IPS-11a (cell line): ENCODE measurements around the gene NTF3.

Source experiments
- H3K4me3 ChIP-seq: one replicate; pipeline ENCODE4 v1.5.1; 2013; ENCODE audit warnings: low read depth, low read length, control low read depth

The NTF3 gene

DNA sequence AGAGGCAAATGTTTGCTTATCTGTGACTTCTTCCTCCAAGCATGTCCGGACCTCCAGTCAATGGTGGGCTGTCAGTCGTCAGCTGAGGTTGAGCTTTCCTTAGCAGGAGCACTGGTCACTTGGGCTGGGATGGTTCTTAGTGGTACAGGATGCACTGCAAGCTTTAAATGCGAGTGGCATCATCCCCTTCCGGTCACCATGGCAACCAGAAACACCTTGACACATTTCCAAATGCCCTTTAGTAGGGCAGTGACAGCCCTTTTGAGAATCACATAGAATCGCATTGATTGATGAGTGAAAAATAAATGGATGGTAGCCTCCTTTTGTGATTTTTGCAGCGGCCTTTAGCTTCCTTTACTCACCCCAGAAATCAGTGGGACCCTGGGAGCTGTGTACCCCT, 24.1 kb downstream of the NTF3 start:
- no peak overlapping the region for H3K4me3 ChIP-seq

DNA sequence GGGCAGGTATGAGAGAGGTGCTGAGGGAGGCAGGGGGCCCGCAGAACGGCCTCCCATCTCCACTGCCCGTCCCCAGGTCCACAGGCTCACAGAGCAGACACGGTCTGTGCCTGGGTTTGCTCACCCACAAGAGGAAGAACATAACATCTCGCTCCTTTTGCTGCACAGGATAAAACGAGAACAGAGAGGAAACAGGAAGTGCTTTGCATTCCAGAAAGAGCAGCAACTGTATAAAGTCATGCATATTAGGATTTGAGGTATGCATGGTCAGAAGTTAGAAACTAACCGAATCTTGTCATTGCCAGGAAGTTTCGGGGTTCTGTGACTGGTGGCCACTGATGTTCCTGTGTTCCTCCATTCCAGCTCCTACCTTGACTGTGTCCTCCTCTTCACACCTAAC, 25.0 kb downstream of the NTF3 start:
- H3K4me3 ChIP-seq: no peak overlapping the region

DNA sequence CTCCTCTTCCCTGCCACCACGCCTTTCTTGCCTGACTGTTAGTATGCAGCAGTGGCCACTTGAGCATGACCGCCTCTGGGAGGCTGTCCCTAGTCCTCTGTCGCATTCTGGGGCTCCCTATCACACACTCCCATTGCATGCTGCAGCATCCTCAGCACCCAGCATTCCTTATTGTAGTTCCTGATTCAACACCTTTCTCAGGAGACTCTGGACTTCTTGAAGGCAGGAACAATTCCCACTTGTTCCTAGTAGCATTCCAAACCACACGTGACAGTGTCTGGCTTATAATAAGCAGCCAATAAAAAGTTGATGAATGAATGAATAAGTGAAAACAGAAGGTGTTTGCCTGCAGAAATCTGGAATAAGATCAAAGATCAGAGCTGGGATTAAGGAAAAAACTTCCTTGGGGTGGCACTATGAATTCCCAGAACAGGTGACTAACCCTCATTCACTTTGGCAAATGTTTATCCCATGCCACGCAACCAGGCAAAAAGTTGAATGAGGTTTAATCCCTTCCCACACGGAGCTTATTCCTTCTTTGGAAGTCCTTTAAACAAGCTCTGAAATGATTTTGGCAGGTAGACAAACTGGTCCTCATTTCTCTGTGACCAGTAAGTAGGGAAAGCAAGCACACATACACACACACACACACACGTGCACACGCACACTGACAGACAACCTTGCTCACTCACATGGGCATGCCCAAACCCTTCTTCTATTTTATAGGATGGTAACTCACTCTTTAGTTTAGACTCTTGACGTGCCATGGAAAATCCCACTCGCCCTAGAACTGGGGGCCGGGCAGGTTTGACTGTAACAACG, 26.5 kb downstream of the NTF3 start:
- H3K4me3 ChIP-seq: no peak overlapping the region

DNA sequence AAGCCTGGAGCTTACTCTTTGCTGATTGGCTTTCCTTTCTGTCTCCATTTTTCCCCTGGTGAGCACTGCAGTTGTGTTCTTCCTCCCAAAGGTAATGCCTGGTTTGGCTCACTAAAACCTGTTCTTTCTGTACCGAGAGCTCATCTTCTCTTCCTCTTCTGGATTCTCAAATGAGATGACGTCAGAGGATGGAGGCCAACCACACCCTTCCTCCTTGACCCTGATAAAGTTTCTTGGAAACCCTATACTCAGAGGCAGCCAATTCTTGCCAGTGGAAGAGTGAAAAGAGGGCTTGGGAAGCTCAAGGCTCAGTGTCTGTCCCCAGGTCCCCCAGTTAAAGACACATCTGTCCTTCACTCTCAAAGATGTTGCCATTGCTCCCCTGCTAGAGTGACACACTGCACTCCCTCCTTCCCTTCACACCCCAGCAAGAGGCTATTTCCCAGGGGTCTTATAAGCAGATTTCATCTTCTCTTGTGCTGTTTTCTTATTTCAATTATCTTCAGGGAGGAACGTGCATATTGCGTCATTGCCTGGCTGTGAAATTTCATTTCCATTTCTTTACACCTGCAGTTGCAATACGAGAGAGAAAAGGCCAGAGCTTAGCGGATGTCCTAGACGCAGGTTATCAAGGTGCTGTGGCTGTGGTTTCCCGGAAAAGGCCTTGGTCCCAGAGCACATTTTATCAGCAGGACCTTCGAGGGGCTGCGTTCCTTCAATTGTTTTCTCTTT, 27.3 kb downstream of the NTF3 start:
- no peak overlapping the region for H3K4me3 ChIP-seq

DNA sequence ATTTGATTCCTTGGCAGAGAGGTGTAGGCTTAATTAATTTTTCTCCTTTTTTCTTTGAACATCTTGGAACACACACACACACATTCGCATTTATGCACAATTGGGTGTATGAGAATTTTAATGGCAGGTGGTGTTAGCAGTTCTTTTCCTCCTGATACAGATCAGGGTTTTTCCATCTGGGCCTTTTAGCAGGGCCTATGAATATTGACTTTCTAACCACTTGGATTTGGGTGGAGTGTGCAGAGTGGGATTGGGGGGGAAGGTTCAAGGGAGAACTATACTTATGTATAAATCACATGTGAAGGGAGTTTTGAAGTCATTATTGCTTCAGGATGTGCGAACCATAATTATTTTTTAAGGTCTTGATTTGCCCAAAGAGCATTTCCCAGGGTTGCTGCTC, 28.9 kb downstream of the NTF3 start:
- H3K4me3 ChIP-seq: no peak overlapping the region

DNA sequence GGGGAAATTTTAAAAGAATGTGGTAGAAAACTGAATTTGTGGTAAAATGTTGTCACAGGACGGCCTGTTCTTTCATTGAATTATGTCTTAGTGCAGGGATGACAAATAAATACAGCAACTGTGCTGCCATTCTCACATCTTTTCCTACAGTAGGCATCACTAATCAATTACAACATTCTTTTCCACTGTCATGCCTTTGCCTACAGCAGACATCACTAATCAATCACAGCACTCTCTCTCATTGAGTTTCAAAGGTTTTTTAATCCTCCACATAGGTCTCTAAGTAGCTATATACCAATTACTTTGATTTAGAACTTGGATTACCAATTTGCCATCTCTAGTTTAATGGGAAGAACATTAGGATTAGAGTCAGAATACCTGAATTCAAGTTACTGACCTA, 30.1 kb downstream of the NTF3 start:
- H3K4me3 ChIP-seq: no peak overlapping the region

DNA sequence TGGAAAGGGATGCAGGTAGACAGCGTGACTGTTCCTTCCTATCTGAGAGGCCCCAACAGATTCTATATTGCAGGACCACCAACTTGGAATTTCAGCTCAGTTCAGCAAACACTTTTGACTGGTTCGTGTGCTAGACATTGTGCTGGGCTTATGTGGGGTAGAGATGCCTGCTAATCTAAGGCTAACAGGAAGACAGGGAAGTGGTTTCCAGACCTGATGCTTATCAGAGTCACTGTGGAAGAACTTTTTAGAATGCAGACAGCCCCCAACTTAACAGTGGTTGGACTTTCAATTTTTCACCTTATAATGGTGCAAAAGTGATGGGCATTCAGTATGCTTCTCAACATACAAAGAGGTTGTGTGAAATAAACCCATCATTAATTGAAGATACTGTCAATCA, 32.2 kb downstream of the NTF3 start:
- no peak overlapping the region for H3K4me3 ChIP-seq

DNA sequence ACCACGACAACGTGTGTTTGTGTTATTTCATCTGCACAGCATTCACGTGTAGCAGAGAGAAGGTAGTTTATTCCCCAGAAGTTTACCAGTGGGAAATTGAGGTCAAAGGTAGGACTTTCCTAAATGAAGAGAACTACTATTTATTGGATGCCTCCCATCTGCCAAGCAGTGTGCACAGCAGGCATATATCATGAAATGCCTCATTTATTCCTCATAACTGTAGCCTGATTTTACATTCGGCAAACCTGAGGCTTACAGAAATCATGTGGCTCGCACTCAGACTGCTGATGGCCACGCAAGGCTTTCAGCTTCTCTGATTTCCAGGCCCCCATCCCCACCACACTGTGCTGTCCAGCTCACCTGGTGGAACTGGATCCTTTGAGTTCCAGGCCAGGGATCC, 33.5 kb downstream of the NTF3 start:
- H3K4me3 ChIP-seq: no peak overlapping the region

DNA sequence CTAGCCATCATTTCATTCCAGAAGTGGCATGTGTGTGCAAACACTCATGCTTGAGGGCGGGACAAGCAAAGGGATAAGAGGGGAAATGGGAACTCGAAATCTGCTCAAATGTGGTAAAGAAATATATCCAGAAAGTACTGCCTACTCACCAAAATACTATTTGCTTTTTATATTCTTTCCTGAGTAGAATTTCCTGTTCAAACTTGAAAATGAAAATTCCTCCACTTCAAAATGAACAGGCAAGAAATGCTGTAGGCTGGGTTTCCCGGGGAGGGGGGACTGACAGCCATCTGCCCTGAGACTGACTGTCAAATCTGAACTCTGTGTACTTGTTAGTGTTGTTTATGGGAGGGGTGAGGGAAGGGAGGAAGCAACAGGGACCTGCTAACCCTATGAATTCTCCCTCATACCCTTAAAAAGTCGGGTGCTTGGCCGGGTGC, 34.6 kb downstream of the NTF3 start:
- H3K4me3 ChIP-seq: no peak overlapping the region

DNA sequence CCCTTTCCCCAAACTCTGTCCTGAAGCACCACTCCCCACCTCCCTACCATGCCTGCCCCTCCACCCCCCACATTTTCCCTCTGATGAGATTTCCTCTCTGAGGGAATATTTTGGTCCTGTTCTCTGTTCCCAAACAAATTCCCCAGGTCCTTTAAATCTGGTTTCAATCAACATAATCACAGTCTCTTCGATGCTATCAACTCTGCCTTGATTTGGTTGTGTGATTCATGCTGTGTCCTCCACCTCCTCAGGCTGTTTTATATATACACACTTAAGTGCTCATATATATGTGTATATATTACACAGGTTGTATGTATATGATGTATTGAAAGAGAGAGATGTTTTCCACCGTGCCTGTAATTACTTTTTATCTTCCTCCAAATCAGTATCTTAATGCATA, 36.0 kb downstream of the NTF3 start:
- no peak overlapping the region for H3K4me3 ChIP-seq

DNA sequence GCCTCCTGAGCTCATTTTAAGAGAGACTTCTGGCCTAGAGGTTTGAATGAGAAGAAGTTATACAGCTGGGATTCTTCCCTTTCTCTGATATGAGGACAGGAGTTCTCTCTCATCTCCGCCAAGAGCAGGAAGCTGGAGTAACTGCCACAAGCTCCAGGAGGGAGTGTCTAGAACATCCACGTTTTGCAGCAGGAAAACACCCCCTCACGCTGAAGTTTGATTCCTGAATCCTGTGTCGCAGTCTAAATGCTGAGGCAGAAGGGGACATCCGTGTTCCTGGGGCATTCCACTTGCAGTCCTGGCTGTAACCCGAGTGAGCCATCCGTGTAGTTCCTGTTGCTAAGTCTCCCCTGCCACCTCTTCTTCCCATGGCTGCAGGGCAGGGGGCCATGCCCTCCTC, 38.3 kb downstream of the NTF3 start:
- no peak overlapping the region for H3K4me3 ChIP-seq

DNA sequence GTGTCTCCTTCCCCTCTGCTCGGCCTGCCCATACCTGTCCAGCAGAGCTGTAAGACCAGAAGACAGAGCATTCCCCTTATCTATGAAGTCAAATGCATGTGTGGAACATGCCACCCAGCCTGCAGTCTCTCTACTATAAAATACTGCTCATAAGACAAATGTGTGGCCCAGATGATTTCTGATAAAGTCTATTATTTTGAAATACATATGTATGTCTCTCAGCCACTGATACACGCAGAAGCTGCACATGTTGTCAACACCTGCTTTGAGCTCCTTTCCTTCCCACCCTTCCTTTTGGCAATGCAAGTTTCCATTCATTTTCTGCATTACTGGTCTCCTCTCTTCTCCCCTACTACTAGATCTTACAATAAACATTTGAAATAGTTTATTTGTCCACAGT, 38.8 kb downstream of the NTF3 start:
- H3K4me3 ChIP-seq: no peak overlapping the region

DNA sequence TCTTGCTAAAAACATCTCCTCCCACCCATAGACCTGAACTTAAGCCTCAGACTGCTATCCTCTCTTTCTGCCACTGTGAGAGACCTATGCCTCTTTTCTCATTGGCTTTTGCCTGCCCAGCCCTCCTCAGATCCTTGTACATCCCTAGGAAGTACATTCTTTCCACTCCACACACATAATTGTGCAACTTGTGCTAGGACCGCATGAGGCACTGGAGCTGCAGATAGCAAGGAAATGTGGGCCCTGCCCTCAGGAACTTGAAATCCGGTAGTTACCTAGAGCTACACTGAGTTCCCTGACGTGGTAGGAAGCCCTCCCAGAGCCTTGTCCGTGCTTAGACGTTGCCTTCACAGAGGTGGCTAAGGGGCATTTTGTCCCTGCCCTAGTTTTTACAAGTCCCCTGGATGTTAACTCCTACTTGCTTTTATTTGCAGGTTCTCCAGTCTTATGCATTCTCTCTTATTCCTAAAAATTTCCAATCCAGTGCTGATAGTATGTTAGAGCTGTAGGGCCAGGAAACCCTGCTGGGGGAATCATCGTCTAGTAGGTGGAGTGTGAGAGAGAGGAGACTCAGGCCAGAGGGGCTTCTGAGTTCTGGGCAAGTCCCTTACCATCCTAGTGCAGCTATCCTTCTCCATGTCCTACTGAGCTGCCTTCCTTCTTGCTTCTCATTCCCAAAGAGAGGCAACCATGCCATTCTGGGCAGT, 41.3 kb downstream of the NTF3 start:
- H3K4me3 ChIP-seq: no peak overlapping the region

DNA sequence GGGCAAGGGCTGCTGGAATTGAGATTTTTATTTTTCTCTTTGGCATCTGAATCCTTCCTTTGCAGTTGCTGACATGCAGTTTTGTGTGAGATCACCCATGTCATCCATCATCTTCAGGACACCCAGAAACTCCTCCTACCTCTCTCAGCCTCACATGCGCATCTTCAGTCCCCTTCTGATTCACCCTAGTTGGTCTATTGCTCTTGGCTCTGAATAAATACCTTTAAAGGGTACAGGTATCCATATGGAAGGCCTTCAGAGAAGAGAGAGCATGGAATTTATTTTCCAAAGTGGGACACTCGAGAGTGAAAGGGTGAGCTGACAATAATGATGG, 41.8 kb downstream of the NTF3 start:
- no peak overlapping the region for H3K4me3 ChIP-seq

DNA sequence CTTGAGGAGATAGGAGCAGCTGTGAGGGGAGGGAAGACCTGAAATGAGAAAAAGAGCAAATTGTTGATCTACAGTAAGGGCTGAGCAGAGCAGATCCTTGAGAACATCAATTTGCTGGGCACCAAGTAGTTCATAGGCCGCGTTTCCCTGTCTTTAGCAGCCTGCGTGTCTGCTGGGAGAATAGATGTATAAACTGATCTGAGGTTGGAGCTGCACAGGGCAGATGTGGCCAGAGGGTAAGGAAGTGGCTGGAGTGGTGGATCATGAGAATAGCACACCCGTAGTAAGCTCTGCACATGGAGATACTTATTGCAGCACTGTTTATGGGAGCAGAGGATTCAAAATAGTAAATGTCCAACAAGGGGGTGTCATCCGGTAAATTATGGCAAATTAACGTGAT, 44.4 kb downstream of the NTF3 start:
- H3K4me3 ChIP-seq: no peak overlapping the region

DNA sequence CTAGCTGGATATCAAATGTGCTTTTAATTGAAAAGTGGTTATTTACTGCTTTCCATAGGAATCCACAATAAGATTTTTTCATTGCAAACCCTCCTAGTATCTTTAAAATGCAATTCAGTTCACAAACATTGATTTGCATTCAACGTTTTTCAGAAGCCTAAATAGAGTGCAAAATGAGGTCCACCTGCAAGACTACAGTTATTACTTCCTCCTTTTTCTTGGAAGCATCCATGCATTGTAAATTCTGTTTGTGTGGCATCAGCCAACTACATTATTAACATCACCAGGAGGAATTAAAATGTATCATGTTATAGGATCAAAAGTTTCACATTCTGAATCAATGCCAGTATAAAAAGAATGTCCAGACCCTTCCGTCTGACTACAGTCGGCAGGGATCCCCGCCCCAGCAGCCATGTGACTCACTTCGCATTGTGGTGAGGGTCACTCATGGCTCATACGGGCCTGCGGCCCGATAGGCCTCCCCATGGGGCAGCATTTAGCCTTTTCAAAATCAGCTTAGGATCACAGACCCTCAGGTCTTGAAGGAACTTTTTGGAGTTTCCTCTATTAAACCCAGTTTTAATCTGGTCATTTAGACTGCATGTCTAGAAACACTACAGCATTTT, 46.3 kb downstream of the NTF3 start:
- H3K4me3 ChIP-seq: no peak overlapping the region

DNA sequence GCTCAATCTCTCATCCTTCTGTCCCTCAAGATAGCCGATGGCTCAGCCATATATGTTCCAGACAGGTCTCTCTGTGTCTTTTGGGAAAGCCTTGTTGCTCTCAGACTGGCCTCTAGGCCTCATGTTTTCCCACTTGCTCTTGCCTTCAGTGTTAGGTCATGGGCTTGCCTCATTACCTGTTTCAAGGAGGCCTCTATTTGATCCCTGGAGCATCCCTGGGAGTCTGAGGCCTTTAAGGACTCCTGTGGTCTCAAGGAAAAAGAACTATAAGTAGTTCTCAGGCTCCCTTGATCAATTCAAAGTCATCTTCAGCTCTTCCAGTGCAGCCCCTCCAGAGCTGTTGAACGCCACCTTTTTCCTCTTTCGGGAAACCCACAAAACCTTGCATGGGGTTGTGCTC, 47.9 kb downstream of the NTF3 start:
- H3K4me3 ChIP-seq: no peak overlapping the region

DNA sequence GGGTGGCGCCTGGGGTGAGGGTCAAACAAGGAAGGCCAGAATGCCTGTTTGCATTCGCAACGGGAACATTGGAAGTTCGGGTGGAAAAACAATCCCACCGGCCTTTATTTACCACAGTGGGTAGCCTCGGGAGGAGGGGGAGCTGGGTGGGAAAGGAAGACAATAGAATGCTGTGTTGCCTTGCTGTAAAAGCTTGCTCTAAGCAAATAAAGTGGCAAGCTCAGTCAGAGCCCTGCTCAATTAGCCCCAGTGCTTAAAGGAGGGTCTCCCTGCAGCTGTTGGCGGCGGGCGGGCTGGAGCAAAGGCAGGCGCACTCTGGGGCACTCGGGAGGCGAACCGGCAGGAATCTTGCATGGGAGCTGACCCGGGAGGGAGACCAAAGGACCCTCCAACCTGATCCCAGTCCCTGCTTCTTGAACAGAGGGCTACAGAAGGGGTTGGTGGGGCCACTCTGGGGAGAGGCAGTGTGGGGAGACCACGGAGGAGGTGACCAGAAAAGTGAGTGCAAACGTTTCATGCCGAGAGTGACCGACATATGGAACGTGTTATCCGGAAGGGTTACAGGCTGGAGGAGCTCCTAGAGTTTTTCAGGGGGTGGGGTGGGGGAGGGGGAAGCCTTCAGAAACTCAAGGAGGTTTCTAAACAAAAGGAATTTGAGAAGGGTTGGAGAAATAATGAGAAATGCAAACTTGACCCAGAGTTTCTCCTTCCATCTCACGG, 48.5 kb downstream of the NTF3 start:
- H3K4me3 ChIP-seq: no peak overlapping the region

DNA sequence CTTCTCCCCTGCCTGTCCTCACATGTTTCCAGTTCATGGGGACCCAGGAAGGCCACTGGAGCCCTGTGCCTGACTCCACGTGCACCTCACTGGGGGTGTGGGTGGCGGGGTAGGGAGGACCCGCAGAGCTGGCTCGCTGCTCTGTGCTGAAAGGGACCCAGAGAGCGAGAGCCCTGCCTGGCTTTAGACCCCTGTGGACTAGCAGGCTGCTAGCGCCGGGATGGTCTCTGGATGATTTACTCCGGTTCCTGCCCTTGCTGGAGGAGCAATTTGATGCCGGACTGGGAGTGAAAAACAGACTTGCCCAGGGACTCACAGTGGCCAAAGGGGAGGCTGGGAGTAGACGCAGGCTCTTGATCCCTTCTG, 49.0 kb downstream of the NTF3 start:
- no peak overlapping the region for H3K4me3 ChIP-seq

DNA sequence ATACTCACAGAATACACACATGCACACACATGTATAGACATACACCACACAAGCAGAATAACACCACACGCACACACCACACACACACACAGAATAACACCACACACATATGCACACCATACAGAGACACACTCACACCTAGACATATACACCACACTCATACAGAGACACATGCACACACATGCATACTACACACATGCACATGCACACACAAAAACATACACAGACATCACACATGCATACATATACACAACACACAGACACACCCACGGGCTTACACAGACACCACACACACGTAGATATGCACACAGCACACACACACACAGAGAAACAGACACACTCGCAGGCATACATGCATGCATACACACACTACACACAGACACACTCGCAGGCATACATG, 49.7 kb downstream of the NTF3 start:
- H3K4me3 ChIP-seq: no peak overlapping the region

DNA sequence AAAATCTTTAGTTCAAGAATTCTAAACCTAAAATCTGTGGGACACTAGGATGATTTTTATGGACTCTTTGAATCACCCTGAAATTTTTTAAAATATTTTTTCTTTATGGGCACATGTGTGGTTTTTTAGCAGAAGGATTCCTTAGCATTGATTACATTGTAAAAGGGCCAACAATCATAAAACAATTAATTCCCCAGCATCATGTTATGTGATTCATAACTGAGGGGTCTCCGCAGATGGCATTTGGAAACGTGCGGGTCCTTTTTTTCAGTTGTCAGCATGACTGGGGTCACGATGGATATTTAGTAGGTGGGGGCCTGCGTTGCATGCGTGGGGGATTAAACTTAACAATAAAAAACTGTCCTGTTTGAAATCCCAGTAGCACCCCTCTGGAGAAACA, 52.5 kb downstream of the NTF3 start:
- H3K4me3 ChIP-seq: no peak overlapping the region
